WTC11 (cell line): ENCODE data around the gene GJD3. TPM values are rescaled to one million over a fixed set of nuclear protein-coding genes. Genes with fewer than 3 reads are reported as not detected.

Experiments used
- ATAC-seq: fragments of 200-7000 bp; cut with Tn5 transposase; 2 replicates; pipeline ENCODE4 v1.10.0; 2021; ENCODE audit warnings: mild to moderate bottlenecking, moderate library complexity
- CTCF ChIA-PET: fragments of 300-600 bp; sonication (Branson Sonifier 250); formaldehyde crosslinking; loops from one replicate; lab custom pipeline; 2021; ENCODE audit warnings: antibody characterized with exemption; lab: Charles Lee
- POLR2A ChIA-PET: fragments of 350-600 bp; sonication (Branson Sonifier 250); formaldehyde crosslinking; loops from one replicate; lab custom pipeline; 2021; ENCODE audit warnings: antibody characterized with exemption; lab: Charles Lee
- DNase-seq: peaks from one replicate; pipeline ENCODE4 v3.0.0; 2021; ENCODE audit warnings: low spot score
- H3K27ac Mint-ChIP-seq: 2 replicates; pipeline ENCODE4 v1.8.0; 2021; ENCODE audit warnings: mixed read lengths
- H3K27me3 Mint-ChIP-seq: 2 replicates; pipeline ENCODE4 v1.8.0; 2021; ENCODE audit warnings: low read depth, mild to moderate bottlenecking, moderate library complexity, mixed read lengths
- H3K36me3 Mint-ChIP-seq: 2 replicates; pipeline ENCODE4 v1.8.0; 2021; ENCODE audit warnings: mixed read lengths
- H3K4me1 Mint-ChIP-seq: 2 replicates; pipeline ENCODE4 v1.8.0; 2022; ENCODE audit warnings: mixed read lengths
- H3K4me3 Mint-ChIP-seq: 2 replicates; pipeline ENCODE4 v1.8.0; 2021; ENCODE audit warnings: mild to moderate bottlenecking, moderate library complexity, mixed read lengths
- H3K9me3 Mint-ChIP-seq: 2 replicates; pipeline ENCODE4 v1.8.0; 2021; ENCODE audit warnings: mixed read lengths
- AFF4 ChIP-seq: sonication (generic); formaldehyde crosslinking; IDR thresholded peaks from 2 replicates; pipeline ENCODE4 v1.8.1; 2023; ENCODE audit warnings: mild to moderate bottlenecking, missing genetic modification reagents, borderline replicate concordance
- ATF2 ChIP-seq: sonication (generic); formaldehyde crosslinking; IDR thresholded peaks from 2 replicates; pipeline ENCODE4 v1.8.1; 2022; ENCODE audit warnings: low read depth, missing genetic modification reagents, borderline replicate concordance
- CREB1 ChIP-seq: sonication (generic); formaldehyde crosslinking; IDR thresholded peaks from 2 replicates; pipeline ENCODE4 v1.8.0; 2023; ENCODE audit warnings: mild to moderate bottlenecking, missing genetic modification reagents
- CREM ChIP-seq: sonication (generic); formaldehyde crosslinking; IDR thresholded peaks from 2 replicates; pipeline ENCODE4 v1.8.1; 2022; ENCODE audit warnings: mild to moderate bottlenecking, missing genetic modification reagents, moderate library complexity
- ELF4 ChIP-seq: sonication (generic); formaldehyde crosslinking; IDR thresholded peaks from 2 replicates; pipeline ENCODE4 v1.8.1; 2022; ENCODE audit warnings: low read depth, mild to moderate bottlenecking, moderate library complexity, missing genetic modification reagents
- FOXP4 ChIP-seq: sonication (generic); formaldehyde crosslinking; IDR thresholded peaks from 2 replicates; pipeline ENCODE4 v1.8.0; 2022; ENCODE audit warnings: mild to moderate bottlenecking, missing genetic modification reagents
- GRHL2 ChIP-seq: fragments of 250-450 bp; sonication (Bioruptor Pico); IDR thresholded peaks from 2 replicates; pipeline ENCODE4 v1.8.0; 2022; ENCODE audit warnings: mild to moderate bottlenecking, moderate library complexity; ENCODE audit not compliant: insufficient replicate concordance, severe bottlenecking
- JAZF1 ChIP-seq: fragments of 250-450 bp; sonication (Bioruptor Pico); IDR thresholded peaks from 2 replicates; pipeline ENCODE4 v1.9.0; 2021; ENCODE audit warnings: moderate library complexity, mild to moderate bottlenecking, inconsistent platforms
- SP1 ChIP-seq: sonication (generic); formaldehyde crosslinking; conservative IDR thresholded peaks from 2 replicates; pipeline ENCODE4 v1.8.1; 2022; ENCODE audit warnings: missing genetic modification reagents
- TEAD4 ChIP-seq: sonication (generic); formaldehyde crosslinking; IDR thresholded peaks from 2 replicates; pipeline ENCODE4 v1.8.0; 2022; ENCODE audit warnings: mild to moderate bottlenecking, missing genetic modification reagents
- total RNA-seq: library from RNA; stranded (reverse); gene quantifications from 3 replicates; pipeline ENCODE4 v1.2.3, GENCODE V29; 2021
- TF ChIP-seq, protein P1 (sequence below): sonication (generic); formaldehyde crosslinking; IDR thresholded peaks from 2 replicates; pipeline ENCODE4 v1.8.1; 2023; ENCODE audit warnings: mild to moderate bottlenecking, missing genetic modification reagents, moderate library complexity
- TF ChIP-seq, protein P2 (sequence below): fragments of 250-450 bp; sonication (Bioruptor Pico); conservative IDR thresholded peaks from 2 replicates; pipeline ENCODE4 v1.9.0; 2021; ENCODE audit warnings: mild to moderate bottlenecking
- TF ChIP-seq, protein P3 (sequence below): sonication (generic); formaldehyde crosslinking; IDR thresholded peaks from 2 replicates; pipeline ENCODE4 v1.8.1; 2023; ENCODE audit warnings: mild to moderate bottlenecking, missing genetic modification reagents
- TF ChIP-seq, protein P4 (sequence below): sonication (generic); formaldehyde crosslinking; IDR thresholded peaks from 2 replicates; pipeline ENCODE4 v1.8.1; 2022; ENCODE audit warnings: mild to moderate bottlenecking, moderate library complexity, missing genetic modification reagents

The GJD3 gene
- total RNA-seq, 1 experiment from 2014 or later = 2.3 TPM

DNA sequence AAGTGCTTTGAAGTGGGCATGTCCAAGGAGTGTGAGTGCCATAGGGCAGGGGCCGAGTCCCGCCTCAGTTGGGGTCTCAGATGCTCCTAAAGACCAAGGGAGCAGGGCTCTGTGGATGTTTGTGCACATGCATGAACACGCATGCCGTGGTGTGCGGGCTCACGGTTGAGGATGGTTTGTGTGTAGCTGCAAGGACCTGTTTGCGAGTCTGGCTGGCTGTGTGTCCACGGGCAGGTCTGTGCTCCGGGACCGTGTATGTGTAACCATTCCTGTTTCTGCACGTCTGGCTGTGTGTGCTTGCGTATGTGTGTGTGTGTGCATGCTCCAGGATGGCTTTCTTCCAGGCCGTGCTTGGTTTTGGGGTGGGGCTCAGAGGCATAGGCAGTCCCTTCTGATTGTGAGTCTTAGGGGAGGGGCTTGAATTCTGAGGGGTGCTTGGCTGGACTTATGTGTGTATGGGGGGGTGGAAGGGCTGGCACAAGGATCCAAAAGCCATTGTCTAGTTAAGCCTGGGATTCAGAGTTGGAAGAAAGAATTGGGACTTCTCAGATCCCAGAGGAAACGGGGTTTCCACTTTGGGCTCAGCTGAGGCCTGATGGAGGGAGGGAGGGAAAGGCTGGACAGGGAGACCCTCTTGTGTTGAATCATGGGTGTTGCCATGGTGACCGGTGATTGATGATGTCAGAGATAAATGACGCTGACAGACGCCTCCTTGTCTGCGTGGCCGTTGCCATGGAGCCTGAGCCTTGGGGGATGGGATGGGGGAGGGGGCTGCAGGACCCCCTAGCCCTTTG is 14.4 kb downstream of the GJD3 start (continued):
- no peak for TF ChIP-seq FOXP4 (CRISPR knock-in tag)
- TF ChIP-seq, protein P1, sequence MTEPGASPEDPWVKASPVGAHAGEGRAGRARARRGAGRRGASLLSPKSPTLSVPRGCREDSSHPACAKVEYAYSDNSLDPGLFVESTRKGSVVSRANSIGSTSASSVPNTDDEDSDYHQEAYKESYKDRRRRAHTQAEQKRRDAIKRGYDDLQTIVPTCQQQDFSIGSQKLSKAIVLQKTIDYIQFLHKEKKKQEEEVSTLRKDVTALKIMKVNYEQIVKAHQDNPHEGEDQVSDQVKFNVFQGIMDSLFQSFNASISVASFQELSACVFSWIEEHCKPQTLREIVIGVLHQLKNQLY (CRISPR knock-in tag) = no peak
- no peak for TF ChIP-seq JAZF1
- no peak for TF ChIP-seq GRHL2 (CRISPR knock-in tag)
- TF ChIP-seq, protein P2, sequence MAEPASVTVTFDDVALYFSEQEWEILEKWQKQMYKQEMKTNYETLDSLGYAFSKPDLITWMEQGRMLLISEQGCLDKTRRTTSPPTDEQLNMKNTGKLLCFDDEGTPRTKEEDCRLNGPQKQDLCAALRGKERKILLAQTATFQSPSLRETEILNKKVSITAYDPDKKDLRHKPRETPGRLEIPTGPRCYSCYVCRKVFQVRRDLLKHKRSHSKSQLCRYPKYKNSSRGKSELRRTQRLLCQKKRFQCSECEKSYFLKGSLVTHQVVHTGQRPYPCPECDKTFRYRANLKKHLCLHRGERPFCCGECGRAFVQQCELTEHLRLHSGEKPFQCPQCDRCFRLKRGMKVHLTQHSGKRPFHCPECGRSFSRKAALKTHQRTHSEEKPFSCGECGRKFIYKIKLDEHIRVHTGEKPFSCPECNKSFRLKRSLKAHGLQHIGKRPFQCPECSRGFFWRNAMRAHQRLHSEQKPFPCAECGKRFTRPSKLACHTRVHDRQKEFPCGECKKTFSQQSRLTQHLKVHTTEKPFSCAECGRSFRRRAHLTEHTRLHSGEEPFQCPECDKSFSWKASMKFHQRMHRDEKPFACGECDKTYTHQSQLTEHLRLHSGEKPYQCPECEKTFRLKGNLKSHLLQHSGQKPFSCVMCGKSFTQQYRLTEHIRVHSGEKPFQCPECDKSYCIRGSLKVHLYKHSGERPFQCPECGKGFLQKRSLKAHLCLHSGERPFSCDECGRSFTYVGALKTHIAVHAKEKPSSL = no peak

GRCh38 chr17:40349477-40349894 is 15.1 kb downstream of the GJD3 start:
- CTCF ChIA-PET = interaction anchor here (2.2 kb wide), 1 partner anchor 9 kb away, joined by 8 read pairs; no protein-coding TSS in a partner anchor
- no peak overlapping the region for H3K27ac Mint-ChIP-seq
- no peak for ATAC-seq

More at GRCh38 chr17:40349477-40349894, 15.1 kb downstream of the GJD3 start:
- DNase-seq = no peak
- no peak for TF ChIP-seq ELF4 (CRISPR knock-in tag)
- TF ChIP-seq ATF2 = no peak
- no peak for TF ChIP-seq CREM (CRISPR knock-in tag)
- TF ChIP-seq SP1 (CRISPR knock-in tag) = no peak
- TF ChIP-seq, protein P3, sequence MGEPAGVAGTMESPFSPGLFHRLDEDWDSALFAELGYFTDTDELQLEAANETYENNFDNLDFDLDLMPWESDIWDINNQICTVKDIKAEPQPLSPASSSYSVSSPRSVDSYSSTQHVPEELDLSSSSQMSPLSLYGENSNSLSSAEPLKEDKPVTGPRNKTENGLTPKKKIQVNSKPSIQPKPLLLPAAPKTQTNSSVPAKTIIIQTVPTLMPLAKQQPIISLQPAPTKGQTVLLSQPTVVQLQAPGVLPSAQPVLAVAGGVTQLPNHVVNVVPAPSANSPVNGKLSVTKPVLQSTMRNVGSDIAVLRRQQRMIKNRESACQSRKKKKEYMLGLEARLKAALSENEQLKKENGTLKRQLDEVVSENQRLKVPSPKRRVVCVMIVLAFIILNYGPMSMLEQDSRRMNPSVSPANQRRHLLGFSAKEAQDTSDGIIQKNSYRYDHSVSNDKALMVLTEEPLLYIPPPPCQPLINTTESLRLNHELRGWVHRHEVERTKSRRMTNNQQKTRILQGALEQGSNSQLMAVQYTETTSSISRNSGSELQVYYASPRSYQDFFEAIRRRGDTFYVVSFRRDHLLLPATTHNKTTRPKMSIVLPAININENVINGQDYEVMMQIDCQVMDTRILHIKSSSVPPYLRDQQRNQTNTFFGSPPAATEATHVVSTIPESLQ (CRISPR knock-in tag) = no peak
- TF ChIP-seq, protein P4, sequence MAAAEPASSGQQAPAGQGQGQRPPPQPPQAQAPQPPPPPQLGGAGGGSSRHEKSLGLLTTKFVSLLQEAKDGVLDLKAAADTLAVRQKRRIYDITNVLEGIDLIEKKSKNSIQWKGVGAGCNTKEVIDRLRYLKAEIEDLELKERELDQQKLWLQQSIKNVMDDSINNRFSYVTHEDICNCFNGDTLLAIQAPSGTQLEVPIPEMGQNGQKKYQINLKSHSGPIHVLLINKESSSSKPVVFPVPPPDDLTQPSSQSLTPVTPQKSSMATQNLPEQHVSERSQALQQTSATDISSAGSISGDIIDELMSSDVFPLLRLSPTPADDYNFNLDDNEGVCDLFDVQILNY (CRISPR knock-in tag) = no peak
- TF ChIP-seq TEAD4 (CRISPR knock-in tag) = no peak
- no peak for TF ChIP-seq AFF4
- TF ChIP-seq CREB1 = no peak
- TF ChIP-seq, all 79 proteins: peak for 0
- H3K4me1 Mint-ChIP-seq = peaks cover 79% of the 10 kb centered on the region
- H3K27me3 Mint-ChIP-seq = peaks cover 32% of the 10 kb centered on the region
- POLR2A ChIA-PET = no interaction called here
- no peak overlapping the region for H3K4me3 Mint-ChIP-seq
- H3K36me3 Mint-ChIP-seq = peaks cover 16% of the 10 kb centered on the region
- H3K9me3 Mint-ChIP-seq = no peaks in the 10 kb centered on the region
